ENCODE results near the gene DOK7. TPM values are rescaled to one million over a fixed set of nuclear protein-coding genes. Genes with fewer than 3 reads are reported as not detected.
A peak's percentile ranks its signal among the peaks of the same experiment; 100 is the strongest.
"Not testable (repeated sequence)": the region's sequence is repeated elsewhere in the genome, so short reads cannot be mapped to it uniquely, and the experiment has no call there.

The DOK7 gene
- total RNA-seq, 1 experiment from 2014 or later: 5.3 TPM

GRCh38 chr4:3532751-3533422 lies 69.8 kb downstream of the DOK7 start:
- H3K4me3 Mint-ChIP-seq (ENCODE audit: unreplicated experiment): peak overlapping the region; percentile 90
- CTCF ChIA-PET: interaction anchor here (0.6 kb wide), 1 partner anchor 13 kb away, joined by 4 read pairs; no protein-coding TSS in a partner anchor
- no peak for TF ChIP-seq CTCF (IDR thresholded peaks at IDR 0.05; ENCODE audit: unreplicated experiment)
- peaks cover 13% of the 10 kb centered on the region for H3K36me3 Mint-ChIP-seq (ENCODE audit: insufficient read depth, unreplicated experiment)
- H3K27me3 Mint-ChIP-seq (ENCODE audit: insufficient read depth, unreplicated experiment): peaks cover 12% of the 10 kb centered on the region
- POLR2A ChIA-PET: no interaction called here
- H3K4me1 Mint-ChIP-seq (ENCODE audit: insufficient read depth, unreplicated experiment): peaks cover 17% of the 10 kb centered on the region
- H3K27ac Mint-ChIP-seq (ENCODE audit: low read depth, unreplicated experiment): no peak overlapping the region
- no peak for DNase-seq (ENCODE audit: unreplicated experiment)
- H3K9me3 Mint-ChIP-seq (ENCODE audit: unreplicated experiment): no peaks in the 10 kb centered on the region
- no TSS peak for BruUV-seq (replicated peaks)
- intact Hi-C loops (cut with micrococcal nuclease): no loop called here

- BruUV-seq (replicated peaks): no TSS peak
Observed at GRCh38 chr4:3533423-3533820, 70.3 kb downstream of the DOK7 start.

GRCh38 chr4:3535812-3536211 lies 72.7 kb downstream of the DOK7 start:
- H3K27ac Mint-ChIP-seq (ENCODE audit: low read depth, unreplicated experiment); H3K9me3 Mint-ChIP-seq (ENCODE audit: unreplicated experiment); BruUV-seq (replicated peaks); CTCF ChIA-PET; POLR2A ChIA-PET; DNase-seq (ENCODE audit: unreplicated experiment); H3K4me1 Mint-ChIP-seq (ENCODE audit: insufficient read depth, unreplicated experiment); H3K4me3 Mint-ChIP-seq (ENCODE audit: unreplicated experiment); intact Hi-C loops (cut with micrococcal nuclease); H3K36me3 Mint-ChIP-seq (ENCODE audit: insufficient read depth, unreplicated experiment): not testable (repeated sequence)
- peaks cover 12% of the 10 kb centered on the region for H3K27me3 Mint-ChIP-seq (ENCODE audit: insufficient read depth, unreplicated experiment)

More at GRCh38 chr4:3533423-3533820, 70.3 kb downstream of the DOK7 start:
- Mint-ChIP-seq H3K36me3 (ENCODE audit: insufficient read depth, unreplicated experiment) (peaks cover 13% of the 10 kb centered on the region), H3K27me3 (ENCODE audit: insufficient read depth, unreplicated experiment) (peaks cover 12% of the 10 kb centered on the region), H3K4me3 (ENCODE audit: unreplicated experiment) (peak overlapping the region; percentile 26), H3K4me1 (ENCODE audit: insufficient read depth, unreplicated experiment) (peaks cover 17% of the 10 kb centered on the region), H3K27ac (ENCODE audit: low read depth, unreplicated experiment) (no peak overlapping the region), H3K9me3 (ENCODE audit: unreplicated experiment) (no peaks in the 10 kb centered on the region)
- no peak for DNase-seq (ENCODE audit: unreplicated experiment)
- CTCF ChIA-PET: interaction anchor here (0.6 kb wide), 1 partner anchor 13 kb away, joined by 4 read pairs; no protein-coding TSS in a partner anchor
- TF ChIP-seq CTCF (IDR thresholded peaks at IDR 0.05; ENCODE audit: unreplicated experiment): no peak
- POLR2A ChIA-PET: no interaction called here
- intact Hi-C loops (cut with micrococcal nuclease): no loop called here

- H3K27me3 Mint-ChIP-seq (ENCODE audit: insufficient read depth, unreplicated experiment): peaks cover 12% of the 10 kb centered on the region
- H3K27ac Mint-ChIP-seq (ENCODE audit: low read depth, unreplicated experiment); H3K36me3 Mint-ChIP-seq (ENCODE audit: insufficient read depth, unreplicated experiment); H3K4me1 Mint-ChIP-seq (ENCODE audit: insufficient read depth, unreplicated experiment); intact Hi-C loops (cut with micrococcal nuclease); DNase-seq (ENCODE audit: unreplicated experiment); BruUV-seq (replicated peaks); H3K4me3 Mint-ChIP-seq (ENCODE audit: unreplicated experiment); POLR2A ChIA-PET; H3K9me3 Mint-ChIP-seq (ENCODE audit: unreplicated experiment): not testable (repeated sequence)
- CTCF ChIA-PET: interaction anchor here (0.6 kb wide), 1 partner anchor 721 kb away, joined by 4 read pairs; no protein-coding TSS in a partner anchor
Observed at GRCh38 chr4:3538906-3539305, 75.8 kb downstream of the DOK7 start.

GRCh38 chr4:3543415-3543814 lies 80.3 kb downstream of the DOK7 start:
- POLR2A ChIA-PET; H3K4me1 Mint-ChIP-seq (ENCODE audit: insufficient read depth, unreplicated experiment); H3K4me3 Mint-ChIP-seq (ENCODE audit: unreplicated experiment); BruUV-seq (replicated peaks); H3K36me3 Mint-ChIP-seq (ENCODE audit: insufficient read depth, unreplicated experiment); DNase-seq (ENCODE audit: unreplicated experiment); H3K9me3 Mint-ChIP-seq (ENCODE audit: unreplicated experiment); H3K27ac Mint-ChIP-seq (ENCODE audit: low read depth, unreplicated experiment); CTCF ChIA-PET; intact Hi-C loops (cut with micrococcal nuclease): not testable (repeated sequence)
- H3K27me3 Mint-ChIP-seq (ENCODE audit: insufficient read depth, unreplicated experiment): peaks cover 16% of the 10 kb centered on the region

Other genes starting within 250 kb of the DOK7 start
- 0.37 and 0.66 TPM in 2 replicates for gene MSANTD1, start 214.1 kb upstream of the DOK7 start, total RNA-seq (2022)
- gene RGS12, start 170.3 kb upstream of the DOK7 start, total RNA-seq (2022): 28.3 and 36.0 TPM in 2 replicates
- 0.28 TPM in 1 of 2 replicates, not detected in the other for gene HGFAC, start 21.3 kb upstream of the DOK7 start, total RNA-seq (2022)
- 93.6 and 96.2 TPM in 2 replicates for gene LRPAP1, start 69.1 kb downstream of the DOK7 start, total RNA-seq (2022)

Data from MCF 10A (cell line).